Sigmoid colon (tissue), 4 donors: ENCODE measurements around the gene ARHGAP18.

Experiments
- POLR2A ChIP-seq, 2 donors: fragments of 450-650 bp; IDR thresholded peaks; one replicate each; pipeline ENCODE4 v1.6.1; 2016; ENCODE audit warnings: antibody characterized with exemption in 2 of 2, mild to moderate bottlenecking in 2 of 2, moderate library complexity in 2 of 2
- POLR2AphosphoS5 ChIP-seq, 4 donors: sonication (generic); formaldehyde crosslinking; IDR thresholded peaks; one replicate each; pipeline ENCODE4 v1.6.1; 2017; ENCODE audit warnings: antibody characterized with exemption in 4 of 4
- TF ChIP-seq, protein P1 (sequence below), 4 experiments: fragments of 450-650 bp in 3 of 4; fragments of 200-600 bp in 1 of 4; IDR thresholded peaks; one replicate each; pipeline ENCODE4 v1.5.1; 2016 to 2019; ENCODE audit warnings: antibody characterized with exemption in 4 of 4, mild to moderate bottlenecking in 3 of 4, moderate library complexity in 2 of 4

DNA sequence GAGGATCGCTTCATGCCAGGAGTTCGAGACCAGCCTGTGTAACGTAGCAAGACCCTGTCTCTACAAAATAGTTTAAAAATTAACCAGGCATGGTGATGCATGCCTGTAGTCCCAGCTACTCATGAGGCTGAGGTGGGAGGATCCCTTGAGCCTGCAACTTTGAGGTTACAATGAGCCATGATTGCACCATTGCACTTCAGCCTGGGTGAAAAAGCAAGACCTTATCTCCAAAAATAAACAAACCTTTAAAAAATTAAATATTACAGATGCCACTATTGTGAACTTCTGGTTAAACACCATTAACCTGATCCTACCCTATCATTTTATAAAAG, 116.8 kb downstream of the ARHGAP18 start:
- no peak for TF ChIP-seq POLR2AphosphoS5 (IDR thresholded peaks at IDR 0.05)
- TF ChIP-seq, protein P1, sequence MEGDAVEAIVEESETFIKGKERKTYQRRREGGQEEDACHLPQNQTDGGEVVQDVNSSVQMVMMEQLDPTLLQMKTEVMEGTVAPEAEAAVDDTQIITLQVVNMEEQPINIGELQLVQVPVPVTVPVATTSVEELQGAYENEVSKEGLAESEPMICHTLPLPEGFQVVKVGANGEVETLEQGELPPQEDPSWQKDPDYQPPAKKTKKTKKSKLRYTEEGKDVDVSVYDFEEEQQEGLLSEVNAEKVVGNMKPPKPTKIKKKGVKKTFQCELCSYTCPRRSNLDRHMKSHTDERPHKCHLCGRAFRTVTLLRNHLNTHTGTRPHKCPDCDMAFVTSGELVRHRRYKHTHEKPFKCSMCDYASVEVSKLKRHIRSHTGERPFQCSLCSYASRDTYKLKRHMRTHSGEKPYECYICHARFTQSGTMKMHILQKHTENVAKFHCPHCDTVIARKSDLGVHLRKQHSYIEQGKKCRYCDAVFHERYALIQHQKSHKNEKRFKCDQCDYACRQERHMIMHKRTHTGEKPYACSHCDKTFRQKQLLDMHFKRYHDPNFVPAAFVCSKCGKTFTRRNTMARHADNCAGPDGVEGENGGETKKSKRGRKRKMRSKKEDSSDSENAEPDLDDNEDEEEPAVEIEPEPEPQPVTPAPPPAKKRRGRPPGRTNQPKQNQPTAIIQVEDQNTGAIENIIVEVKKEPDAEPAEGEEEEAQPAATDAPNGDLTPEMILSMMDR (IDR thresholded peaks at IDR 0.05): no peak
- TF ChIP-seq POLR2A (IDR thresholded peaks at IDR 0.05): no peak
